ENCODE measurements around the gene BMP8A.

DNA sequence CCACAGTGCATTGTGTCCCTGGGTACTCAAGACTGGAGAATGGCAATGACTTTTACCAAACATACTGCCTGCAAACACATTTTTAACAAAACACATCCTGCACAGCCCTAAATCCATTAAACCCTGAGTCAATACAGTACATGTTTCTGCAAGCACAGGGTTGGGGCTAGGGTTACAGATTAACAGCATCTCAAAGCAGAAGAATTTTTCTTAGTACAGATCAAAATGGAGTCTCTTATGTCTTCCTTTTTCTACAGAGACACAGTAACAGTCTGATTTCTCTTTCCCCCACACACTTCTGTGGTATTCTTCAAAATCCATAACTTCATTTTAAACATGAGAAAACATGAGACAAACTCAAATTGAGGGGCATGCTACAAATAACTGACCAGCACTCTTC lies 13.9 kb downstream of the BMP8A start:
- TF ChIP-seq, protein P1, sequence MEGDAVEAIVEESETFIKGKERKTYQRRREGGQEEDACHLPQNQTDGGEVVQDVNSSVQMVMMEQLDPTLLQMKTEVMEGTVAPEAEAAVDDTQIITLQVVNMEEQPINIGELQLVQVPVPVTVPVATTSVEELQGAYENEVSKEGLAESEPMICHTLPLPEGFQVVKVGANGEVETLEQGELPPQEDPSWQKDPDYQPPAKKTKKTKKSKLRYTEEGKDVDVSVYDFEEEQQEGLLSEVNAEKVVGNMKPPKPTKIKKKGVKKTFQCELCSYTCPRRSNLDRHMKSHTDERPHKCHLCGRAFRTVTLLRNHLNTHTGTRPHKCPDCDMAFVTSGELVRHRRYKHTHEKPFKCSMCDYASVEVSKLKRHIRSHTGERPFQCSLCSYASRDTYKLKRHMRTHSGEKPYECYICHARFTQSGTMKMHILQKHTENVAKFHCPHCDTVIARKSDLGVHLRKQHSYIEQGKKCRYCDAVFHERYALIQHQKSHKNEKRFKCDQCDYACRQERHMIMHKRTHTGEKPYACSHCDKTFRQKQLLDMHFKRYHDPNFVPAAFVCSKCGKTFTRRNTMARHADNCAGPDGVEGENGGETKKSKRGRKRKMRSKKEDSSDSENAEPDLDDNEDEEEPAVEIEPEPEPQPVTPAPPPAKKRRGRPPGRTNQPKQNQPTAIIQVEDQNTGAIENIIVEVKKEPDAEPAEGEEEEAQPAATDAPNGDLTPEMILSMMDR (IDR thresholded peaks at IDR 0.05) = no peak
- no peak for TF ChIP-seq POLR2A (IDR thresholded peaks at IDR 0.05)
